Choroid plexus epithelial cell (primary cell): Measurements from ENCODE around the gene ABCC2.

ENCODE experiments used
- DNase-seq: peaks from one replicate; pipeline ENCODE4 v3.0.0-alpha.2; 2010; ENCODE audit warnings: low read depth
- H3K4me3 ChIP-seq: 2 replicates; pipeline ENCODE4 v1.5.1; 2011; ENCODE audit warnings: low read depth, mild to moderate bottlenecking, control low read depth, low read length, moderate library complexity
- TF ChIP-seq, protein P1 (sequence below): conservative IDR thresholded peaks from 2 replicates; pipeline ENCODE4 v1.5.1; 2011; ENCODE audit warnings: low read depth, mild to moderate bottlenecking, control low read depth, inconsistent platforms, low read length, moderate library complexity

The ABCC2 gene

DNA sequence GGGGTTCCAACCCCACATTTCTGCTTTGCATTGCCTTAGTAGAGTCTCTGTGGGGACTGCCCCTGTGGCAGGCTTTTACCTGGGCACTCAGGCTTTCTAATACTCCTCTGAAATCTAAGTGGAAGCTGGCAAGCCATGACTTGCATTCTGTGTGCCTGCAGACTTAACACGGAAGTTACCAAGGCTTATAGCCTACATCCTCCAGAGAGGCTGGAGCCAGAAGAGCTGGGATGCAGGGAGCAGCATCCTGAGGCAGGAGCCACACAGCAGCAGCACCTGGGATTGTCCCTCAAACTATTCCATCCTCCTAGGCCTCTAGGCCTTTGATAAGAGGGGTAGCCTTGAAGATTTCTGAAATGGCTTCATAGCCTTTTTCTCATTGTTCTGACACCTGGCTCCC lies 22.1 kb upstream of the ABCC2 start:
- DNase-seq = no peak
- TF ChIP-seq, protein P1, sequence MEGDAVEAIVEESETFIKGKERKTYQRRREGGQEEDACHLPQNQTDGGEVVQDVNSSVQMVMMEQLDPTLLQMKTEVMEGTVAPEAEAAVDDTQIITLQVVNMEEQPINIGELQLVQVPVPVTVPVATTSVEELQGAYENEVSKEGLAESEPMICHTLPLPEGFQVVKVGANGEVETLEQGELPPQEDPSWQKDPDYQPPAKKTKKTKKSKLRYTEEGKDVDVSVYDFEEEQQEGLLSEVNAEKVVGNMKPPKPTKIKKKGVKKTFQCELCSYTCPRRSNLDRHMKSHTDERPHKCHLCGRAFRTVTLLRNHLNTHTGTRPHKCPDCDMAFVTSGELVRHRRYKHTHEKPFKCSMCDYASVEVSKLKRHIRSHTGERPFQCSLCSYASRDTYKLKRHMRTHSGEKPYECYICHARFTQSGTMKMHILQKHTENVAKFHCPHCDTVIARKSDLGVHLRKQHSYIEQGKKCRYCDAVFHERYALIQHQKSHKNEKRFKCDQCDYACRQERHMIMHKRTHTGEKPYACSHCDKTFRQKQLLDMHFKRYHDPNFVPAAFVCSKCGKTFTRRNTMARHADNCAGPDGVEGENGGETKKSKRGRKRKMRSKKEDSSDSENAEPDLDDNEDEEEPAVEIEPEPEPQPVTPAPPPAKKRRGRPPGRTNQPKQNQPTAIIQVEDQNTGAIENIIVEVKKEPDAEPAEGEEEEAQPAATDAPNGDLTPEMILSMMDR = no peak
- H3K4me3 ChIP-seq = no peak overlapping the region

GRCh38 chr10:99761365-99761764 lies 21.1 kb upstream of the ABCC2 start:
- DNase-seq = no peak
- TF ChIP-seq, protein P1 = no peak
- no peak overlapping the region for H3K4me3 ChIP-seq

DNA sequence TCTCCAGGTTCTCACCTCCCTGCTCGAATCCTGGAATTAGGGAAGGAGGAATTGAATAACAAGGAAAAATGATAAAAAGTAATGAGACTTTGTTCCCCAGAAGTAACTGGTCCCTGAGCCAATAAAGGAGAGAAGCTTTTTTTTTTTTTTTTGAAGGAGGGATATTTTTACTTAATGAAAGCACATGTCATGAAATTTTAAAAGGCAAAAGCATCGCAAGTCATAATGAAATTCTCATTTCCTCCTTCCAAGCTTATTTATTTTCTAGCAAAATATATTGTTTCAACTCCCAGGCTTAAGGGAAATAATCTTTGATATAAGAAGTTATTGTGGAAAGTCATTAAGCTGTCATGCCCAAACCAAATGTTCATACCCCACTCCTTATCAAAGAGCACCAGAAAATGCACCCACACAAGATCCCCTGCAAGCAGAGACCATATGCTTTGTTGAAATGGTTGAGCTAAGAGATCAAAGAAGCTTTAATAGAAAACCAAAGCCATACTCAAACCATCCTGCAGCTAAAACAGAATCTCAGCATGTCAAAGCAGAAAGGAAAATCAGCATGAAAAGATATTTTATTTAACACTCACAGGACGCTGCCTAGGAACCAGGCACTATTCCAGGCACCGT lies 16.7 kb upstream of the ABCC2 start:
- no peak for DNase-seq
- TF ChIP-seq, protein P1 = no peak
- no peak overlapping the region for H3K4me3 ChIP-seq

DNA sequence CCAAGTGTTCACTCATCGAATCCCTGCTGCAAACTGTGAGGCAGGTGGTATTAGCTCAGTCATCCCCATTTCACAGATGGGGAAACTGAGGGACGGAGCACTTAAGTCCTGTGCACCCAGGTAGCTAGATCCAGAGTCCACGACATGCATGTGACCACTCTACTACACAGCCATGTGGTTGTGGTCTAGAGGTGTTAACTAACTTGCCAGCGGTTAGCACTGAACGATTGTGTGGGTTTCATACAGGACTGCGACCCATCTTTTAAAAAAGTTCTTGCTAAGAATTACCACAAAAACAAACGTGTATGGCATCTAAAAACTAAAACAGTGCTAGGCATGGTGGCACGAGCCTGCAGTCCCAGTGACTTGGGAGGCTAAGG lies 16.1 kb upstream of the ABCC2 start:
- no peak for DNase-seq
- H3K4me3 ChIP-seq = no peak overlapping the region
- TF ChIP-seq, protein P1 = no peak

DNA sequence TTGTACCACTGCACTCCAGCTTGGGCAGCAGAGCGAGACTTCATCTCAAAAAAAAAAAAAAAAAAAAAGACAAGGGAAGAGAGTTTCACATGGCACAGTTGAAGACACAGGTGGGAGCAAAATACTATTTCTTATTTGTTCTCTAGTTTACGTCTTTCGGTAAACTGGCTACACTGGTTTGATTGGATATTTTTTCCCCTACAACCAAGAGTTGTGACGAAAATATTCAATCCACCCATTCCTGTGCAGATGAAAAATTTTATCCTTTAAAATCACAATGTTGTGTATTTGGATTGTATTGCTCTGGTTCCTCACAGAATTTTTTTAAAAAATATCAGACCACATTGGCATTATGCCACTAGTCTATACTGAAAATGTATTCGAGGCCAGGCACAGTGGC lies 14.5 kb upstream of the ABCC2 start:
- TF ChIP-seq, protein P1 = no peak
- H3K4me3 ChIP-seq = no peak overlapping the region
- no peak for DNase-seq

DNA sequence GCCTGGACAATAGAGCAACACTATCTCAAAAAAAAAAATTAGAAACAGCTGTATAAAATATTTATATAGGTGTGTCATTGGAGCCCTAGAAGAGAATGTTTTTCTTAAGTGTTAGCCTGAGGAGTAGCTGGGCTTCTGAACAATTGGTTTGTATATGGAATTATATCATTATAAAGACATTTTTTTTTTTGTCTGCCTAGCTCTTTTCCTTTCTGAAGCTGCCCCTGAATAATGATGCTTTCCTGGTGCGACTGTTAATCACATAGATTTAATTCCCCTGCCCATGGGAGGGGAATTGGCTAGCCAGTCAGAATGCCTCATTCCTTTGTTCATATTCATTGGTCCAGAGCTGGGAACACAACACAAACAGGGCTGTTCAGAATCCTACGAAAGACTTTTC lies 13.9 kb upstream of the ABCC2 start:
- DNase-seq = no peak
- no peak overlapping the region for H3K4me3 ChIP-seq
- TF ChIP-seq, protein P1 = no peak

DNA sequence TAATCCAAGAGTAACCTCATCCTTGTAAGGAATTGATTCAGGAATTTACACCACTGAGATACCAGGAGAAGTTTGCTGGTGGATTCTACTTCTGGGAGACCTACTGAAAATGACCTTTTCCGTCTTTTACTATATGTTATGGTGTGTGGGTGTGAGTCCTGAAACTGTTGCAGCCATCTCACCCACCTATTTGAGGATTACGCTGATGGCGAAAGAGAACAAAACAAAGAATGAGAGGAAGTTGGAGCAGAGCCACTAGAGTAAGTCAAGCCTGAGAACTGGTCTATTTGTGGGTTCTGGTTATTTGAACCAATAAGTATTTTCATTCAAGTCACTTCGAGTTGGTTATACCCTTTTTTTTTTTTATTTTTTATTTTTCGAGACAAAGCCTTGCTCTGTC lies 12.7 kb upstream of the ABCC2 start:
- DNase-seq = no peak
- TF ChIP-seq, protein P1 = no peak
- H3K4me3 ChIP-seq = no peak overlapping the region
